Thyroid gland (tissue), 4 donors: Measurements from ENCODE around the gene PRIM1. TPM values are rescaled to one million over a fixed set of nuclear protein-coding genes. Genes with fewer than 3 reads are reported as not detected.

ENCODE experiments used
- DNase-seq, 2 donors: peaks; one replicate each; pipeline ENCODE4 v3.0.0-alpha.2; 2019
- H3K27ac ChIP-seq, 3 donors: fragments of 200-600 bp; sonication (generic); 1 replicate in 2 of 3; 2 replicates in 1 of 3; pipeline ENCODE4 v1.5.1; 2016 to 2019; ENCODE audit warnings: mild to moderate bottlenecking in 1 of 3, moderate library complexity in 1 of 3
- H3K27me3 ChIP-seq: fragments of 200-600 bp; sonication (generic); one replicate; pipeline ENCODE4 v1.5.1; 2019
- H3K36me3 ChIP-seq, 2 donors: fragments of 200-600 bp; sonication (generic); one replicate each; pipeline ENCODE4 v1.5.1; 2016 to 2019
- H3K4me1 ChIP-seq, 2 donors: fragments of 200-600 bp; sonication (generic); one replicate each; pipeline ENCODE4 v1.5.1; 2017 to 2019
- H3K4me3 ChIP-seq, 3 donors: fragments of 200-600 bp; sonication (generic); replicated peaks in 1 of 3; 1 replicate in 2 of 3; 2 replicates in 1 of 3; pipeline ENCODE4 v1.5.1; 2016; ENCODE audit warnings: mild to moderate bottlenecking in 1 of 3
- H3K9me3 ChIP-seq: fragments of 200-600 bp; sonication (generic); one replicate; pipeline ENCODE4 v1.5.1; 2017
- POLR2A ChIP-seq, 2 donors: fragments of 450-650 bp; IDR thresholded peaks; one replicate each; pipeline ENCODE4 v1.6.1; 2017; ENCODE audit warnings: antibody characterized with exemption in 2 of 2, mild to moderate bottlenecking in 2 of 2, moderate library complexity in 1 of 2
- WGBS, 2 donors: methylation state at CpG; one replicate each; pipeline ENCODE4 v1.1.5; 2017; 5-methylcytosine and 5-hydroxymethylcytosine counted together
- intact Hi-C: fragments of 100-400 bp; cut with DNase I; formaldehyde crosslinking; loops from one replicate; pipeline ENCODE4 v1.15.1; 2023
- total RNA-seq, 4 donors: library from RNA; depleted of rRNA; stranded (reverse); fragments of >200 nt; gene quantifications; one replicate each; pipeline ENCODE4 v1.2.3, GENCODE V29; 2016
- TF ChIP-seq, protein P1 (sequence below), 6 experiments: fragments of 200-600 bp in 3 of 6; fragments of 450-650 bp in 3 of 6; sonication (generic) in 3 of 6; IDR thresholded peaks; one replicate each; pipeline ENCODE4 v1.5.1; 2016 to 2019; ENCODE audit warnings: antibody characterized with exemption in 6 of 6, mild to moderate bottlenecking in 2 of 6, inconsistent platforms in 1 of 6, moderate library complexity in 1 of 6

Gene PRIM1
- total RNA-seq, 4 donors from 2014 or later, result 5.8 to 11.7 (median 7.0) TPM

DNA sequence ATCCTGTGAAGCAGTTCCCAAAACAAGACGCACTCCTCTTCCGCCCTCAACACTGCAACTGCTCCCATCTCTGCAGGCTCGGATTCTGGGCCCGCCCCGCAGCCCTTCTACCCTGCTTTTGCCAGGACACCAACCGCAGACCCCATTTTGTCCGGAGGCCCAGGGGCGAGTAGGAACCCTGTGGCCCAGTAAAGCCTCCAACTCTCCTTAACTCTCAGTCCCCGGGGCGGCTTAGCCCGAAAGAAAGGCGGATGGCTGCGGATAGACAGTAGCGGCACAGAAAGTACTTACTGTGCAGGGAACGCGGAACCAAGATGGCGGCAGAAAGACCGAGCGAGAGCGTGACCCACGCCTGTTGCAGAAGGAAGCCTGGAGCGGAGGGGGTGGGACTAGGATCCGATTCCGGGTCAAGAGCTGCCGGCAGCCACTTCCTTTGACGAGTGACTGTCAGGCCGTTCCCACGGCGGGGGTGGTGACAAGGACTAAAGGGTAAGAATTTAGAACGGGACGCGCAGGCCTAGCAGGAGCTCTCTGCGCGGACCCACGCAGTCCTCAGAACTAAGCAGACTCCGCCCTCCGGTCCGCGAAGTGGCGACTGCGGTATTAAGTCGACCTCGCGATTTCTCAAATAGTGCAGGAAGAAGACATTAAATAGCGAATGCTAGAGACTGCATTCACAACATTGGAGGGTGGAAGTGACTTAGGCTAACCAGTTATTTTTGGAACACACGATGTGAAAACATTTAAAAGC, 27.0 kb downstream of the PRIM1 start, which contains the start of gene NACA:
NACA (minus strand) TSS at position 328 of the 751 bp plus-strand sequence. CDS start 778 bp downstream, outside the sequence.
- intact Hi-C loops, result loop anchor here (5.0 to 10.0 kb wide), 2 partner anchors 38 to 80 kb away; partner anchors contain the start of genes ATP5F1B and PTGES3
- no peaks in the 10 kb centered on the region for H3K36me3 ChIP-seq
- H3K27me3 ChIP-seq, result no peaks in the 10 kb centered on the region
- H3K4me3 ChIP-seq, result peak within 1 kb of the TSS; percentile 34 to 86 (median 72)
- peaks cover 39 to 42% of the 10 kb centered on the region in 2 donors for H3K4me1 ChIP-seq
- TF ChIP-seq, protein P1, sequence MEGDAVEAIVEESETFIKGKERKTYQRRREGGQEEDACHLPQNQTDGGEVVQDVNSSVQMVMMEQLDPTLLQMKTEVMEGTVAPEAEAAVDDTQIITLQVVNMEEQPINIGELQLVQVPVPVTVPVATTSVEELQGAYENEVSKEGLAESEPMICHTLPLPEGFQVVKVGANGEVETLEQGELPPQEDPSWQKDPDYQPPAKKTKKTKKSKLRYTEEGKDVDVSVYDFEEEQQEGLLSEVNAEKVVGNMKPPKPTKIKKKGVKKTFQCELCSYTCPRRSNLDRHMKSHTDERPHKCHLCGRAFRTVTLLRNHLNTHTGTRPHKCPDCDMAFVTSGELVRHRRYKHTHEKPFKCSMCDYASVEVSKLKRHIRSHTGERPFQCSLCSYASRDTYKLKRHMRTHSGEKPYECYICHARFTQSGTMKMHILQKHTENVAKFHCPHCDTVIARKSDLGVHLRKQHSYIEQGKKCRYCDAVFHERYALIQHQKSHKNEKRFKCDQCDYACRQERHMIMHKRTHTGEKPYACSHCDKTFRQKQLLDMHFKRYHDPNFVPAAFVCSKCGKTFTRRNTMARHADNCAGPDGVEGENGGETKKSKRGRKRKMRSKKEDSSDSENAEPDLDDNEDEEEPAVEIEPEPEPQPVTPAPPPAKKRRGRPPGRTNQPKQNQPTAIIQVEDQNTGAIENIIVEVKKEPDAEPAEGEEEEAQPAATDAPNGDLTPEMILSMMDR (IDR thresholded peaks at IDR 0.05), result no peak
- TF ChIP-seq POLR2A (IDR thresholded peaks at IDR 0.05), result peak; percentile 80 to 97
- no peaks in the 10 kb centered on the region for H3K9me3 ChIP-seq
- peak; percentile 99 to 100 for DNase-seq
- 1% methylated on average over 46 of the region's 46 CpGs for WGBS, 2 donors
- peak within 1 kb of the TSS; percentile 92 to 97 (median 95) for H3K27ac ChIP-seq

DNA sequence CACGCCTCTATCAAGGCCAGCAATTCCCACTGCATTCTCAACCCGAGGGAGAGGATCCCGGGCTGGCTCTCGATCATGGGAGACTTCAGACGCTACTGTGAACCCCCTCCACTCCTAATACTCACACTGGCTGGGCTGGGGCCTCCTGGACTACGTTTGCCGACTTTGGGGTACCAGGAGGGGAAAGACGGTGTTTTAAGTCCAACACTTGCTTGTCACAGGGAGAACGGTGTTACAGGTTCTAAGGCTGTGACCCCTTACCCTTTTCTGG, 27.5 kb downstream of the PRIM1 start:
- Histone ChIP-seq H3K4me1 (peaks cover 44 to 45% of the 10 kb centered on the region in 2 donors), H3K27ac (peak overlapping the region; percentile 92 to 97 (median 95)), H3K27me3 (no peaks in the 10 kb centered on the region), H3K9me3 (no peaks in the 10 kb centered on the region), H3K36me3 (no peaks in the 10 kb centered on the region), H3K4me3 (peak overlapping the region; percentile 34 to 86 (median 72))
- peak in 1 of 2 donors; percentile 7 for DNase-seq
- intact Hi-C loops, result loop anchor here (5.0 to 10.0 kb wide), 2 partner anchors 37 to 80 kb away; partner anchors contain the start of genes ATP5F1B and PTGES3
- 0 to 2% methylated on average over 9 of the region's 9 CpGs for WGBS, 2 donors
- TF ChIP-seq POLR2A (IDR thresholded peaks at IDR 0.05), result no peak
- TF ChIP-seq, protein P1 (IDR thresholded peaks at IDR 0.05), result no peak

DNA sequence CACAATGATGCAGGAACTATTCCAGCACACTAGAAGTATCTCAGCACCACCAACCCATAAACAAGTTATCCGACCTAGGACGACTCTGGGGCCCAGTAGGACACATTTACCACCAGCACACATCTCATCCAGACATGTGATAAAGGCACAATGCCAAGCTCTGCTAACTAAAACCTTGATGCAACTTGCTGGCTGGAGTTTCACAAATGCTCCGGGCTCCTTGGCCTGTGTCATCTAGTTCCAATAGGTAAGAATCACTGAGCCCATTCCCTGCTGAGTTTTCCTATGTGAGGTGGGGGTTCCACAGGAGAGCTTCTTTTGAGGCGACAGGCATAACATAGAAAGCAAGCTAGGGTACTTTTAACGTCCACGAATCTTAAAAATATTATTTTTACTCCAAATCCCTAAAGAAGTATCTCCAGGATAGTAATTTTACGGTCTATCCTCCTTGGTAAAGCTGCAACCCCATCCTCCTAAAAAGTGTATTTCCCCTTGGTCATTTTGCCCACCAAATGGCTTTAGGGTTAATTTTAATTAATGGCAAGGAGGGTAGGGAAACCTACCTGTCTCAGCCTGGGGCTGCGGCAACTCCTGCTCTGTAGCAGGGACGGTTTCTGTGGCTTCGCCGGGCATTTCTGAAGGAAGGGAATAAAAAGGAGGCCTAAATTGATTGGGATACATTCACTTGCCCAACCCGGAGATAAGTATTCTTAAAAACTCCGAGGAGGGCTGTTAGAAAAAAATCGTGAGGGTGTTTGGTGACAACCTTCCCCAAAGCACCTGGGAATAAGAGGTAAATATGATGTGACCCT, 28.0 kb downstream of the PRIM1 start:
- Histone ChIP-seq H3K36me3 (peaks cover 0 to 2% of the 10 kb centered on the region in 2 donors), H3K4me3 (peak overlapping the region; percentile 34 to 86 (median 72)), H3K9me3 (no peaks in the 10 kb centered on the region), H3K27ac (peak overlapping the region; percentile 92 to 97 (median 95)), H3K27me3 (no peaks in the 10 kb centered on the region), H3K4me1 (peaks cover 47 to 49% of the 10 kb centered on the region in 2 donors)
- TF ChIP-seq, protein P1 (IDR thresholded peaks at IDR 0.05), result no peak
- peak in 1 of 2 donors; percentile 48 for TF ChIP-seq POLR2A (IDR thresholded peaks at IDR 0.05)
- intact Hi-C loops, result loop anchor here (5.0 to 10.0 kb wide), 2 partner anchors 37 to 79 kb away; partner anchors contain the start of genes ATP5F1B and PTGES3
- peak; percentile 71 to 72 for DNase-seq
- 2% methylated on average over 14 of the region's 14 CpGs for WGBS, 2 donors

DNA sequence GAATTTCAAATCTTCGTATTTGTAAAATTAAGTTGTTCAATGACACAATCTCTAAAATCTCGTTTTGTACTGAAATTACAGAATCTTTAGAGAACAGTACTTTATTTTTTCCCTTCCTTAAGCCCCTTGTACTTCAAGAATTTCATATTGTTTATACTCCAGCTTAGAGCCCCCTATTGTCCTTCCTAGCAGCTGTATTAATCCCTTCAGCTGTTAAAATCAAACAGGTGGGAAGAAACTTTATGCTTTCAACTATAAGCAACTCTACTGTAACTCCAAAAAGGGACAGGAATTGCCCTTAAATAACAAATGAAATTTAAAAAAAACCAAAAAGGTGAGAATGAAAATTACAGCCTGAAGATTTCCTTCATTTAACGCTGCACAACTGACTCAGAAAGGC, 28.8 kb downstream of the PRIM1 start:
- intact Hi-C loops, result loop anchor here (5.0 to 10.0 kb wide), 2 partner anchors 36 to 79 kb away; partner anchors contain the start of genes ATP5F1B and PTGES3
- TF ChIP-seq, protein P1 (IDR thresholded peaks at IDR 0.05), result no peak
- no peak for TF ChIP-seq POLR2A (IDR thresholded peaks at IDR 0.05)
- no peak for DNase-seq
- peaks cover 53 to 57% of the 10 kb centered on the region in 2 donors for H3K4me1 ChIP-seq
- H3K27ac ChIP-seq, result peak overlapping the region; percentile 36 to 97 (median 95)
- no peaks in the 10 kb centered on the region for H3K27me3 ChIP-seq
- WGBS, 2 donors, result 44 to 47% methylated on average over 3 of the region's 3 CpGs
- no peaks in the 10 kb centered on the region for H3K9me3 ChIP-seq
- H3K4me3 ChIP-seq, result peak overlapping the region in 1 of 3 donors; percentile 72
- H3K36me3 ChIP-seq, result peaks cover 0 to 9% of the 10 kb centered on the region in 2 donors
